GM18502 (cell line): ENCODE data around the gene CRYAB.
A peak's percentile ranks its signal among the peaks of the same experiment; 100 is the strongest.
"Not testable (repeated sequence)": the region's sequence is repeated elsewhere in the genome, so short reads cannot be mapped to it uniquely, and the experiment has no call there.

Experiments
- ATAC-seq: cut with Tn5 transposase; IDR thresholded peaks from one replicate; pipeline ENCODE4 v1.9.1; 2021; ENCODE audit warnings: mild to moderate bottlenecking; ENCODE audit not compliant: unreplicated experiment, poor library complexity

Gene CRYAB

DNA sequence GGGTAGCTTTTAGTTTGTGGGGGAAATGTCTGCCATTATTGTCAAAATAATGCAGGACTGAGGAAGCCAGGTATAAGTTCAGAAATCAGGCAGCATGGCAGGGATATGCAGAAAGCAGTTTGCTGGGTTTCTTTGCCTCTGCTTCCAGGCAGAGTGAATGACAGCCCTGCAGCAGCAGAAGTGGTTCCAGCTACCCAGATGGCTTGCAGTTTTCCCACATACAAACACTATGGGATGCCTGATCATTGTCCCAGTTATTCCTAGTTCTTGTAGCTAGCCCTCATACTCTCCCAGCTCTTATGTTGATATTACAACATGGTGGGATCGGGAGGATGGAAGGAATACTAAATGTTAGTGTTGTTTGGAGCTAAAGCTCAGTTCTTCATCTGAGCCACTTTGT is 22.7 kb upstream of the CRYAB start:
- ATAC-seq, result no peak

DNA sequence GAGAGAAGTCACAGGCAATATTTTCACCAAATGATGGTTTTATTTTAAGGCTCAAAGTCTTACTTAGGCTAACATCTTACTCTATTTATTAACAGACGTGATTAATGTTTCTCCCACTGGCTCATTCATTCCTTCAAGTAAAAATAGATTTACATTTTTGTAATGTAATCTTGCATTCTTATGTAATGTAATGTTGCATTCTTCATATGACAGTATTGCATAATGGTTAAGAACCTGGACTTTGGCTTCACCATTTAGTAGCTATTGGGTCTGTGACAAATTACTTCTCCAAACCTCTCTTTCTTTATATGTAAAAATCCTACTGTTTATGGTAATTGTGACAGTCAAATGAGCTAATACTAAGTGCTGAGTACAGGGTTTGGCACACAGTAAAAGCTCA is 22.3 kb upstream of the CRYAB start:
- ATAC-seq, result no peak

DNA sequence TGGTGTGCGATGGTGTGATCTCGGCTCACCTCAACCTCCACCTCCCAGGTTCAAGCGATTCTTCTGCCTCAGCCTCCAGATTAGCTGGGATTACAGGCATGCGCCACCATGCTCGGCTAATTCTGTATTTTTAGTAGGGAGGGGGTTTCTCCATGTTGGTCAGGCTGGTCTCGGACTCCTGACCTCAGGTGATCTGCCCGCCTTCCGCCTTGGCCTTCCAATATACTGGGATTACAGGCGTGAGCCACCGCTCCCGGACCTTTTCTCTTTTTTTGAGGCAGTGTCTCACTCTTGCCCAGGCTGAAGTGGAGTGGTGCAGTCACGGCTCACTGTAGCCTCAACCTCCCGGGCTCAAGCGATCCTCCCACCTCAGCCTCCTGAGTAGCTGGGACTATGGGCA is 21.6 kb upstream of the CRYAB start:
- not testable (repeated sequence) for ATAC-seq

DNA sequence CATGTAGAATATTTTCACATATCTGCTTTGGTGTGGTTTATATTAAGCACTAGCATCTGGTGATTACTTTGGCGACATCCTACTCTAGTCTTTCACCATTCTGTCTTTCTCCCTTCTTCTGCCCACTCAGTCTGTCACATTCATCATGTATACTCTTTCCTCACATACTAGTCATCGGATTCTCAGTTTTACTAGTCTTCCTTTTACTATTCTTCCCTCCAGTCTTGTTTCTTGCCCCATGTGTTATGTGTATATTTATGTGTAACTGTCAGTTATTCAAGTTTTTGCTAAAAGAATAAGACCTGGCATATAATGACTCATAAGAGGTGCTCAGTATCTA is 21.0 kb upstream of the CRYAB start:
- no peak for ATAC-seq

DNA sequence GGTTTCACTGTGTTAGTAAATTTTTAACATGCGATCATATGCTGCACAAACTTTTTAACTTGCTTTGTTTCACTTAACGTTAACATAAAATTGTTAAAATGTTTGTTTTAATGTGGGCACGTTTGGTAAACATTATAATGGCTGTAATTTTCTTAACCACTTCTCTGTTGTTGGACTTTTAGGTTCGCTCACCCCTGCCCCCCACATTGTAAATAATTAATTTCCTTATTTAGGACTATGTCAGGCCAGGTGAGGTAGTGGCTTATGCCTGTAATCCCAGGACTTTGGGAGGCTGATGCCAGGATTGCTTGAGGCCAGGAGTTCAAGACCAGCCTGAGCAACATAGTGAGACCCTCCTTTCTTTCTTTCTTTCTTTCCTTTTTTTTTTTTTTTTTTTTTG is 18.9 kb upstream of the CRYAB start:
- no peak for ATAC-seq

DNA sequence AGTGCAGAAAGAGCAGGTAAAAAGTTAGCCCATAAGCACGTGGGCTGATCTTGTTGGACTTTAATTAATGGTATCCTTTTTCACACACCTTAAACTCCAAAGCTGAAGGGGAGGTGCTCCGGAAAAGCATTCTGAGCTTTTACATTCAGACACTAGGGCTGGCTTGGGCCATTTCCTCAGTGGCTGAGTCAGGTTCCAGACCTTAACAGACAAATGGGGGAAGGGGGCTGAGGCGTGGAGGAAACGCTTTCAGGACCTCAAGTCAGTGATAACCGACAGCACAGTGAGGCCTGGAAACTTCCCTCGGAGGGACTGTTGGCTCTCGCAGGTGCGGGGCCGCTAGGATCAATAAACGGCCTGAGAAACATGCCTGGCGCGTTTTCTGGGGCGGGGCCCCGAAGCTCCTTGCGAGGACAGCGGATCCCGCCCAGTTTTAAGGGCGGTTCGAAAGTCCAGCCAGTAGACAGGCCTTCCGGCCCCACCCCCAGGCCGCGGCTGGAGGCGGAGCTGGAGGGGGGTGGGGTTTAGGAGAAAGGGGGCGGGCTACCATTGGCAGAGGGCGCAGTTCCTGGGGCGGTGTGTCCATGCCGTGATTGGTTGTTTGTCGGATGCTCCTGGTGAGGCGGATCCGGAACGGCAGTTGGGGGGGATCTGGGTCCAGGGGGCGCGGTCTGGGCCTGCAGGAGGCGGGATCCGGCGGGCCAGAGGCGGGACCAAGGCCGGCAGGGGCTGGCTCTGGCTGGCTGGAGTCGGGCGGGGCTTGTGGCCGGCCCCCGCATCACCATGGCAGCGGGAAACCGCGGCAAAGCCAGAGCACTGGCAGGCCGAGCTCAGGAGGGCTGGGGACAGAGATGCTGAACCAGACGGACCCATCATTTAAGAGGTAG is 15.2 kb upstream of the CRYAB start:
- ATAC-seq, result peak; percentile 92

DNA sequence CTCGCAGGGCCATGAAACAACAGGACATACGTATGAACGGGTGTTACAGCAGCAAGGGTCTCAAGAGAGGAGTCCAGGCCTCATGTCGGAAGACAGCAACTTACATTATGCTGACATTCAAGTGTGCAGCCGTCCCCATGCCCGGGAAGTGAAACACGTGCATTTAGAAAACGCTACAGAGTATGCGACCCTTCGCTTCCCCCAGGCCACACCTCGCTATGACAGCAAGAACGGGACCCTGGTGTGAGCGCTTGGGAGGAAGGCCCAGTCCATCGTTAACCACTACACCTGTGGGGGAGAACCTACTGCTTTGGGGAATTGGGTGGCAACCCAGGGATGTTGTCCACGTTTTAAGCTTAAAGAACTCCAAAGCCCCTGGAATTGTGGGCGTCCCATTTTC is 14.4 kb upstream of the CRYAB start:
- no peak for ATAC-seq

DNA sequence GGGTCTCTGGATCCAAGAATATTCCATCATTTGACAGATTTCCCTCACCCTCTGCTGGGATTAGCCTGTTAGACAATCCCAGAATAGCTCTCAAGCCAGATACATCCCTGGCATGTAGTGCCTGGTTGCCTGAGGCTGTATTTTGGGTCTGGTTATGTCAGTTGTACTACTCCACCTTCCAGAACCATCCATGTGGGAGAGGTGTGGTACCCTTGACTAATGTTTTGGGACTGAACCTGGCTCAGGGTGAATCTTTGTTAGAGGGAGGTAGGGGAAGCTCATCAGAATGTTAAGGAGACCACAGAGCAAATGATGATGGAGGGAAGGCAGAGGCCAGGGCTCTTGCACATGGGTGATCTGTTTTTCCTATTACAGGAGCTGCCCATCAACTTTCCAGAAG is 12.4 kb upstream of the CRYAB start:
- no peak for ATAC-seq

DNA sequence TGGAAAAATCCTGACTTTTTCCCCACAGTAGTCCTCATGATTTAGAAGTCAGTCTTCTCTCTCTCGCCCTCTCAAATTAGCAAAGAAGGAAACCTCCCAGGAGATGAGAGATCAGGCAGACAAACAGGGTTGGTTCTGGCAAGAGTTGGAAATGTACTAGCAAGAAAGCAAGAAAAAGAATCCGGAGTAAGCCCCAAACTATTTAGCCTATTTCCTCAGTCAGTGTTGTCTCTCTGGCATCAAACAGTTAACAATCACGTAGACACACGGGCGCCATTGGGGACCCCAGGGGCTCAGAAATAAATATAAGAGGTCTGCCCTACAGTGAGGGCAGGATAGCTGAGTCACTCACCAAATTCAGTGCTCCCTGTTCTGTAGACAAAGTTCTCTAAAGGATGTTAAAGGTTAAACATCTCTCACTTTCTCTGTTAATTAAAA is 11.8 kb upstream of the CRYAB start:
- ATAC-seq, result no peak

DNA sequence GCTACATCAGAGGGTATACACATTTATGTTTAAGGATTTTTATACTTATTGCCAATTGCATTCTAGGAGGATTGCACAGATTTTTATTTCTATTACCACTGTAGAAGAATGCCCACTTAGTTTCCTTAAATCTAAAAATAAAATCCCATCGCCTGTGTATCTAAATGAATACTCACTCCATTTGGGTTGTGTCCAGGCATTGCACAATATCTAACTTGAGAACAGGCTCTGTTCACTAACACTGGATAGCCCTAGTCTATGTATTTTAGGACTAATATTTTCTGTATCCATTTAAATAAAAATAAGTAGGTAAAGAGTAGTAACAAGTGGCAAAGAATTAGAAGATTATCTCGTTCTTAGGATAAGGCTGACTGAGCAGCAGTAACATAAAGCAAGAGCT is 11.2 kb upstream of the CRYAB start:
- ATAC-seq, result no peak

DNA sequence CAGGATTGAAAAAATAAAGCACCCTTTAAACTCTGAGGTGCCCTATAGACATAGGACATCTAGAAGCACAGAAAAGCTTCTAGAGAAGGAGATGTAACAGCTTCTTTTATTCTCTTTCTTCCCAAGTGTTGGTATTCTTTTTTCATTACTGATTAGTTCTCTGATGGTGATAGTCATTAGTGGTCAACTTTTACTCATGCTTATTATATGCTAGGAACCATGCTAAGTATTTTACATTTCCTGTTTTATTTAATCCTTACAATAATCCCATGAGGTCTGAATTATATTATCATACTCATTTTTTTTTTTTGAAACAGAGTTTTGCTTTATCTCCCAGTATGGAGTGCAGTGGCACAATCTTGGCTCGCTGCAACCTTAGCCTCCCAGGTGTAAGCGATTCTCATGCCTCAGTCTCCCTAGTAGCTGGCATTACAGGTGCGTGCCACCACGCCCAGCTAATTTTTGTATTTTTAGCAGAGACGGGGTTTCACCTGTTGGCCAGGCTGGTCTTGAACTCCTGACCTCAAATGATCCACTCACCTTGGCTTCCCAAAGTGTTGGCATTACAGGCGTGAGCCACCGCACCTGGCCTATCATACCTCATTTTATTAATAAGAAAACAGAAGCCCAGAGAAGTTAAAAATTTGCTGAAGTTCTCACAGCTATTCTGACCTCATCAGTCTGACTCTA is 10.1 kb upstream of the CRYAB start:
- ATAC-seq, result no peak

DNA sequence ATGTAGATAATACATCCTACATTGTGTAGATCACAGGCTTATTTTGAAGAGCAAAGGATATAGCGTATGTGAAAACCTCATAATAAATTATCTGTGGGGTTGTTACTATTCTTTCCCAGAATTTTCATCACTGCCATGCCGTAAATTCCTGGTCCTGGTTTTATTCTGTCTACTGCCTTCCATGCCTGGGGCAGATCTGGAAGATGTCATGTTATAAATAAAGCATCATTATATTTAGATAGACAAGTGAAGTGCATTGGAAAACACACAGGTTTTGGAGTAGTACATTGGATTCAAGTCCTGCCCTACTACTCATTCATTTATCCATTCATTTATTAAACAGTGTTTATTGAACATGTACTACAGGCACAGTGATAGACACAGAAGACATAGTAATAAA is 9.3 kb upstream of the CRYAB start:
- no peak for ATAC-seq

DNA sequence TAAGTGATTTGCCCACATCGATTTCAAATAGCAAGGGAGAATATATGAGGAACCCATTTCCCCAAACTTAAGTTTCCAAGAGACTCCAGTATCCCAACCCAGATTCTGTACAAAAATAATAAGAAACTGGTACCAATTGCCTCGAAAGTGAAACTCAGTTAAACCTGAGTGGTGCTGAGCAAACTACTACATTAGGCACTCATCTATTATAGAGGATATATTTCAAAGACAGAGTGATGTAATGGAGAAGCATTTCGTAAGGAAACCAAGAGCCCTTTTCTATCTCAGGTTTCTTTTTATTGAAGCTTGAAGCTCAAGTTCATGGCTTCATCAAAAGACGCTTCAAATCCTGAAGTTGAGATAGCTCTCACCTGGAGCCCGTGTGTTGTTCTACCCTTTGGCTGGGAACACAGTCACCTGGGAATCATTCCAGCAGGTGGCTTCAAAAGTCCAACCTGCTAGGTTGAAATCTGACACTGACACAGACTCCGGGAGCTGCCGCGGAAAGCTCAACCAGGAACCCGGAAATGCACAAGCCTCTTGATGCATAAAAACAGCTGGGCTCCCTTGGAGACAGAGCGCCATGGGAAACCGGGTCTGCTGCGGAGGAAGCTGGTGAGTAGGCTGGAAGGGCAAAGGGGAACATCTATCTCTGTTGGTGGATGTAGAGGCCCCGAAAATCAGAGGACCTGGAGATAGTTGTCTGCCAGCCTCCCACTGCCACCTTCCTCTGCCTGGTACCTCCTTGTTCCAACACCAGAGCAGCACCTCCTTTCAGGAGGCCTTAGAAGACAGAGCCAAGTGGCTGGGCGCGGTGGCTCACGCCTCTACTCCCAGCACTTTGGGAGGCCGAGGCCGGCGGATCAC is 7.1 kb upstream of the CRYAB start, which contains the start of gene C11orf52:
Gene C11orf52, plus strand, starts transcription at position 524 of the 867 bp plus-strand sequence. Its CDS starts 60 bp downstream, at position 584.
- ATAC-seq, result no peak

DNA sequence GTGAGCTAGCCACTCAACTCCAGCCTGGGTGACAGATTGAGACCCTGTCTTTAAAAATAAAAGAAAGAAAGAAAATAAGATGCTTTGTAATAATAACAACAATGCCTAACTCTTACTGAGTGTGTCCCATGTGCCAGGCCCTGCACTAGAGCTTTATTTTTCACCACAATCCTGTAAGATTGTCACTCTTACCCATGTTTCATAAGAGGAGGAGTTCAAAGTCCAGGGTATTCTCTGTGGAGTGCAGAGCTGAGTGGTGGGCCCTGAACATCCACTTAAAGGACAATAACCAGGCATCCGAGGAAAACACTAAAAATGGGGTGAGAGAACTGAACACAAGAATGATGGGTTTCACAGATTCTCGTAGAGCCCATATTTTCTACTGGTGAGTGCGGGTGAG is 6.2 kb upstream of the CRYAB start:
- no peak for ATAC-seq

DNA sequence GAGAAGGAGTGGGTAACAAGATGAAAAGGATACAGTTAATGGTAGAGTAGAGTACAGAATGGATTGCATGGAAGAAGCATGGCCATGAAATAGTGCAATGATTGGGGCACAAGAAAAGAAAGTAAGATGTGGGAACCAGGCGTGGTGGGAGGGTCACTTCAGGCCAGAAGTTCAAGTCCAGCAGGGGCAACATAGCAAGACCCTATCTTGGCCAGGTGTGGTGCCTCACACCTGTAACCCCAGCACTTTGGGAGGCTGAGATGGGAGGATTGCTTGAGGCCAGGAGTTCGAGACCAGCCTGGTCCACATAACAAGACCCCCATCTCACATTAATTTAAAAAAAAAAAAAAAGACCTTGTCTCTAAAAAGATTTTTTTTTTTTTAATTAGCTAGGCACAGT is 5.7 kb upstream of the CRYAB start:
- no peak for ATAC-seq

DNA sequence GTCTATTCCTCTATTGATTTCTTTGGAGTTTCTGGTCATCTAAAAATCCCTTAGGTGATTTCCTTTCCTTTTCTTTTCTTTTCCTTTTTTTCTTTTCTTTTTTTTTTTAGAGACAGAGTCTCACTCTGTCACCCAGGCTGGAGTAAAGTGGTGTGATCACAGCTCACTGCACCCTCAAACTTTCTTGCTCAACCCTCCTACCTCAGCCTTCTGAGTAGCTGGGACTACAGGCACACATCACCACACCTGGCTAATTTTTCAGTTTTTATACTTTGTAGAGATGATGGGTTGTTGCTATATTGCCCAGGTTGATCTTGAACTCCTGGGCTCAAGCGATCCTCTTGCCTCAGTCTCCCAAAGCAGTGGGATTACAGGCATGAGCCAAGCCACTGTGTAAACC is 5.2 kb upstream of the CRYAB start:
- ATAC-seq, result no peak

DNA sequence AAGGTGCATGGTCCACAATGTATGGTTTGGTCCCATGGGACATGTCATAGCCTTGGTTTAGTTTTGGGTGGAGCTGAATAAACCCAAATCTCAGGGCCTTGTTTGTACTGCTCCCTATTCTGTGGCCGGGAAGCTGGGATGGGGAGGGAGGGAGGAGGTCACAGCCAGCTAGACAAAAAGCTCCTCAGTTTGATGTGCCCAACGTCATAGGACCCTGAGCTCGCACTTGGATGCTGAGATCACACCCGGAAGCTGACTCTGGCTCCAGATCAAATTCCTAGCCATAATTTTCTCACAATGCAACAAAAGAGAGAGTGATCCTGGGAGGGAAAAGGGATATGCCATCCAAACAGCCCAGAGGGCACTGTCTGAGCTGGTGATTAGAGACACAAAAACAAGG is 2.4 kb upstream of the CRYAB start:
- ATAC-seq, result no peak

DNA sequence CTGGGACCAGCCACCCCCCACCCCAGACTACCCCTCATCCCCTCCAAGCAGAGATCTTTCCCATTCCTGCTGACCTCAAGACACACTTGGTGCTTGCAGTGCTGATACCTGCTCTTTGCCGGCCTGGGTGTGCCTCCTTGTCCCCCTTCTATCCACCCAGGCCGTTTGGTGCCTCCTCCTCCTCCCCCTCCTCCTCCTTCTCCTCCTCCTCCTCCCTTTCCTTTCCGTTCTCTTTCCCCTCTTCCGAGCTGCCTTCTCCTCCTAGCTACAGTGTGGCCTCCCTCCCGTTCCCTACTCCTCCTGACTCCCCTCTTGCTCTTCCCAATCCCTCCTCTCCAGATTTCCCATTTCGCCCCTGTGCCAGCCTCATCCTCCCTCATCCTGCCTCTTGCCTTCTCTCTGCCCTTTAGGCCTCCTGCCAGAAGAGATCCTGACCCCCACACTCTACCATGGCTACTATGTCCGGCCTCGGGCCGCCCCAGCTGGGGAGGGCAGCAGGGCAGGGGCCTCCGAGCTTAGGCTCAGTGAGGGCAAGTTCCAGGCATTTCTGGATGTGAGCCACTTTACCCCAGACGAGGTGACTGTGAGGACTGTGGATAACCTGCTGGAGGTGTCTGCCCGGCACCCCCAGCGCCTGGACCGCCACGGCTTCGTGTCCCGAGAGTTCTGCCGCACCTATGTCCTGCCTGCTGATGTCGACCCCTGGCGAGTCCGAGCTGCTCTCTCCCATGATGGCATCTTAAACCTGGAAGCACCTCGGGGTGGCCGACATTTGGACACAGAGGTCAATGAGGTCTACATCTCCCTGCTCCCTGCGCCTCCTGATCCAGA is 1.7 kb upstream of the CRYAB start:
- no peak for ATAC-seq

DNA sequence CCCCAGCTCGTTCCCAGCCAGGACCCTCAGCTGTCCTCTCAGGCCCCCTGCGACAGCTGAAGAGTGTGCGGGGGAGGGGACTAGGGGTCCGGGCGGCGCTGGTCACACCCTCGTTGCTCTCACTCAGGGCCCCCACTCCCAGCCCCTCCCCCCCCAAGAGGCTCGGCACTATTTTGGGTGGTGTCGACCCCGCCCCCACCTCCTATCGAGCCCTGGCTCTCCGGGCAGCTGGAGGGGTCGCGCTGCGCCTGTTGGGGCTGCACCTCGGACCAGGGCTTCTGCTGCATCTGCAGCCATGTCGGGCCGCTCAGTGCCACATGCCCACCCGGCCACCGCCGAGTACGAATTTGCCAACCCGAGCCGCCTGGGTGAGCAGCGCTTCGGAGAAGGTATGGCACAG is 965 bp upstream of the CRYAB start, which contains the start of gene HSPB2:
Gene HSPB2, plus strand, starts transcription at position 200 of the 400 bp plus-strand sequence. Its CDS starts 96 bp downstream, at position 296.
- no peak for ATAC-seq
